ENCODE results near the gene OXTR.

Gene OXTR

DNA sequence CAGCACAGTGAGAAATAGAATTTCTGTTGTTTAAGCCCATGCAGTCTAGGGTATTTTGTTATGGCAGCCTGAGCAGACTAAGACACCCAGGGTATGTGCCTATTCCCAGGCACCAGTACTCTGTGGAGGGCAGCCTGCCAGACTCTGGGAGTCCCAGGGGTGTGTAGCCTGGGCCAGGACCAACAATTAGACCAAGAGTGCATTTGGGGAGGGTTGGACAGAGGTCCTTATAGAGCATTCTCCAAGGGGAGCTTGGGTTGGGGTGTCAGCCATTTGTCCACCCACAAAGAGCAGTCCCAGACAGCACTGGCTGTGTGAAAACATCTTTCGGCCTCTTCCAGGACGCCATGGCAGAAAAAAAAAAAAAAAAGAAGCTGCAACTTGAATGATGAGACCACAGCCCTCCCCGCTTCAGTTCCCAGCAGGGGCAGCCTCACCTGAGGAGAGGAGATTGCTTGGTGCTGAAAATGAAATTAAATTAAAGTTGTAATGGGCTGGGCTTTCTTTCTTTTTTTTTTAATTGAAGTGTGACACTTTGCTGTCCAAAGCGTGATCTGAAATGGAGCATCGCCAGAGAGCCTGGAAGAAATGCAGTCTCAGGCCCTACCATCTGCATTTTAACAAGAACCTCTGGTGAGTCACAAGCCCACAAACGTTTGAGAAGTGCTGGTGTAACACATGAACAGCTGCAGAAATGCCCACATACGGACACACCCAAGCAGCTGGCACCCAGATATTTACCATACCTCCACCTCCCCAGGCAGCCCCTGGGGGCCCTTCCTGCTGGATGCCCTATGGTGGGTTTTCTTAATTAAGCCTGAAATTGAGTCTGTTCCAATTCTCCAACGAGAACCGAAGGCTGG, 57.1 kb downstream of the OXTR start:
- DNase-seq (ENCODE audit: low read depth in 2 of 2), result no peak

- DNase-seq (ENCODE audit: low read depth in 2 of 2), result no peak
These were observed 59.5 kb downstream of the OXTR start for GRCh38 chr3:8709801-8710507.

DNA sequence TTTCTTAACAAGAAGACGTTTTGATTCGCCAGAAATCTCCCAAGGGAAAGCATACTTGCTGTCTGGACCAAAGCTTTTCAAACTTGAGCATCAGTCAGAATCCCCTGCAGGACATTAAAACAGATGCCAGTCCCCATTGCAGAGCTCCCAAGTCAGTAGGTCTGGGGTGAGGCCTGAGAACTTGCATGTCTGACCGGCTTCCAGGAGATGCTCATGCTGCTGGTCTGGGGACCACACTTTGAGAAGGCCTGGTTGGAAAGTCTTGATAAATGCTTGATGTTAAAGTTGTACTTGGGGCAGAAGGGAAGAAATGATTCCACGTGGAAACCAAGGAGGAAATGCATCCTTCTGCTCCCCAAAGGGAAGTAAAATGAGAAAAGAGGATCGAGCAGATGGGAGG, 60.1 kb downstream of the OXTR start:
- DNase-seq (ENCODE audit: low read depth in 2 of 2), result no peak

DNA sequence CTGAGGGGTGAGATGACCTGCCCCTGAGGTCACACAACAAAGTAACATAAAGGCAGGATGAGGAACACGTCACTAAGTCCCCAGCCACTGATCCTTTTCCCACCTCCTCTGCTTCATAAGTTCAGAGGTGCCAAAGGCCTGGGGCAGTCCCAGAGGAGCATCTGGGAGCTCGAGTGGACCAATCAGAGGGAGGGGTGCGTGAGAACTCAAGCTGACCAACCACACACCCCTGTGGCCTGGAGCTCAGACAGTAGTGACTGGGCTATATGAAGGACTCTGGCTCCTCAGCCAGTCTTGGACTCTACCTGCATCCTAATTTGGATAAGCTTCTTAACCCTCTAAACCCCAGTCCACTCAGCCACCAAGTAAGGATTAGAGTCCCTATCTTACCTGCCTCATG, 63.8 kb downstream of the OXTR start:
- no peak for DNase-seq (ENCODE audit: low read depth in 2 of 2)

DNA sequence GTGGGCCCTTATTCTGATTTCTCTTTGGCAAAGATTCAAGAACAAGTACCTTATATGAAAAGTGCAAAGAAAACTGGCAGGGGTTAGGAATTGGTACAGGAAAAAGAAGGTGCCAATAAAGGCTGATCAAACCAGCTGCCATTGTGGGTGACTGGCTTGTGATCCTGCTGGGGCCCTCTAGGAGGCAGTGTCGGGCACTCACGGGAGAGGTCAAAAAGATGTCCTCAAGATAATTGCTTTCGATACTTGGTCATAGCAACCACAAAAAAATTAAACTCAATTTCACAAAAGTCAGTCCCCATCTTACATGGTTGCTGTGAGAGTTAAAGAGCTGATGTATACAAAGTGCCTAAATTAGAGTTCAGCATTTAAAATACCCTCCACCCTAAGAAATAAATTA, 66.9 kb downstream of the OXTR start:
- no peak for DNase-seq (ENCODE audit: low read depth in 2 of 2)
